ENCODE results near the gene NRN1L.

NRN1L gene

DNA sequence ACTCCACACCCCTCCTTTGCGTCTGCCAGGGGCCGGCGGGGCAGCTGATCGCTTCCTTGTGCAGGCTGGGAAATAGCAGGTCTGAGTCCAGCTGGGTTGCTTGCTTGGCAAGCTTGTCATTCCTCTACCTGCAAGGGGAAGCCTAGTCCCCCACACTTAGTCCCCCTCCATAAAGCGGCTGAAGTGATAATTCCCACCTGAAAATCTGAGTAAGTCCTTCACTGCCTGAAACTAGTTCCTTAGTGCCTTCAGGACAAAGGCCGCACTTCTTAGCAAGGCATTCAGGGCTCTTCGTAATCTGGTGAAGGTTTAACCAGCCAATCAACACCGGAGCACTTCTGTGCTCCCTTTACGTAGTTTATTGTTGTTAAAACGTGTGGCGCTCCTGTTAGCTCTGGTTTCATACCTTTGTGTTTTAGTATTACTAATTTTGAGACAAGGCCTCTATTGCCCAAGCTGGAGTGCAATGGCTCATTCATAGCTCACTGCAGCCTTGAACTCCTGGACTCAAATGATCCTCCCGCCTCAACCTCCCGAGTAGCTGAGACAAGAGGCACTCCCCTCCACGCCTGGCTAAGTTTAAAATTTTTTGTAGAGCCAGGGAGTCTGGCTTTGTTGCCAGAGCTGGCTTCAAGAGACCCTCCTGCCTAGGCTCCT, 9.2 kb downstream of the NRN1L start:
- intact Hi-C loops (cut with DNase I; ENCODE audit: low total_unique reads) = no loop called here
- Histone ChIP-seq H3K9me3 (no peaks in the 10 kb centered on the region), H3K4me3 (peak overlapping the region; percentile 82 to 98), H3K4me1 (peaks cover 0 to 52% (median 35%) of the 10 kb centered on the region in 4 donors), H3K27me3 (no peaks in the 10 kb centered on the region), H3K36me3 (no peaks in the 10 kb centered on the region), H3K27ac (peak overlapping the region; percentile 94 to 99)
- DNase-seq = no peak
- no peak for TF ChIP-seq CTCF (IDR thresholded peaks at IDR 0.05)

GRCh38 chr16:67897231-67897630, 12.5 kb downstream of the NRN1L start:
- DNase-seq = peak; percentile 75 to 83
- peaks cover 0 to 10% (median 0%) of the 10 kb centered on the region in 3 donors for H3K36me3 ChIP-seq
- TF ChIP-seq CTCF (IDR thresholded peaks at IDR 0.05) = no peak
- H3K4me1 ChIP-seq = peaks cover 0 to 51% (median 35%) of the 10 kb centered on the region in 4 donors
- no peak overlapping the region for H3K4me3 ChIP-seq
- no peaks in the 10 kb centered on the region for H3K9me3 ChIP-seq
- H3K27ac ChIP-seq = peak overlapping the region; percentile 52 to 68
- no peaks in the 10 kb centered on the region for H3K27me3 ChIP-seq
- intact Hi-C loops (cut with DNase I; ENCODE audit: low total_unique reads) = no loop called here

GRCh38 chr16:67901734-67902133, 17.0 kb downstream of the NRN1L start:
- intact Hi-C loops (cut with DNase I; ENCODE audit: low total_unique reads) = no loop called here
- Histone ChIP-seq H3K27me3 (no peaks in the 10 kb centered on the region), H3K4me3 (no peak overlapping the region), H3K4me1 (peaks cover 0 to 16% (median 11%) of the 10 kb centered on the region in 4 donors), H3K27ac (no peak overlapping the region), H3K9me3 (no peaks in the 10 kb centered on the region), H3K36me3 (peaks cover 0 to 22% (median 0%) of the 10 kb centered on the region in 3 donors)
- no peak for TF ChIP-seq CTCF (IDR thresholded peaks at IDR 0.05)
- no peak for DNase-seq

GRCh38 chr16:67902831-67903230, 18.1 kb downstream of the NRN1L start:
- Histone ChIP-seq H3K27me3 (no peaks in the 10 kb centered on the region), H3K4me3 (no peak overlapping the region), H3K9me3 (no peaks in the 10 kb centered on the region), H3K27ac (no peak overlapping the region), H3K4me1 (peaks cover 0 to 5% (median 3%) of the 10 kb centered on the region in 4 donors), H3K36me3 (peaks cover 0 to 22% (median 0%) of the 10 kb centered on the region in 3 donors)
- intact Hi-C loops (cut with DNase I; ENCODE audit: low total_unique reads) = no loop called here
- TF ChIP-seq CTCF (IDR thresholded peaks at IDR 0.05) = no peak
- DNase-seq = no peak

GRCh38 chr16:67907397-67908180, 22.9 kb downstream of the NRN1L start:
- Histone ChIP-seq H3K36me3 (peaks cover 26 to 44% (median 28%) of the 10 kb centered on the region in 3 donors), H3K27ac (no peak overlapping the region)
- DNase-seq = no peak

More at GRCh38 chr16:67907397-67908180, 22.9 kb downstream of the NRN1L start:
- intact Hi-C loops (cut with DNase I; ENCODE audit: low total_unique reads) = no loop called here
- Histone ChIP-seq H3K4me3 (no peak overlapping the region), H3K4me1 (no peaks in the 10 kb centered on the region), H3K9me3 (no peaks in the 10 kb centered on the region), H3K27me3 (no peaks in the 10 kb centered on the region)
- no peak for TF ChIP-seq CTCF (IDR thresholded peaks at IDR 0.05)

All from tibial artery (tissue), 4 donors.